K562 (cell line): Measurements from ENCODE around the gene BFSP1.

Experiments
- BACH1 ChIP-seq: fragments of 200-800 bp; sonication (Bioruptor generic); IDR thresholded peaks from 2 replicates; pipeline ENCODE4 v1.6.1; 2016; ENCODE audit warnings: missing genetic modification characterization, missing compliant biosample characterization
- BHLHE40 ChIP-seq: IDR thresholded peaks from 2 replicates; pipeline ENCODE4 v1.6.1; 2011; ENCODE audit warnings: low read length, improper control_type of control experiment
- CC2D1A ChIP-seq: fragments of 450-650 bp; IDR thresholded peaks from 2 replicates; pipeline ENCODE4 v1.6.1; 2017; ENCODE audit warnings: mild to moderate bottlenecking
- ETV6 ChIP-seq, 3 experiments: fragments of 150-350 bp in 1 of 3; sonication (generic) in 1 of 3; formaldehyde crosslinking in 1 of 3; IDR thresholded peaks; 2 replicates each; pipeline versions ENCODE4 v1.6.1 to v1.8.0; 2014 to 2022; ENCODE audit warnings: borderline replicate concordance in 2 of 3, low read depth in 2 of 3, antibody characterized with exemption in 1 of 3, low read length in 1 of 3, mild to moderate bottlenecking in 1 of 3, missing genetic modification reagents in 1 of 3
- FOXP4 ChIP-seq: sonication (generic); formaldehyde crosslinking; IDR thresholded peaks from 2 replicates; pipeline ENCODE4 v1.8.0; 2022; ENCODE audit warnings: mild to moderate bottlenecking, missing genetic modification reagents, borderline replicate concordance
- NFE2L1 ChIP-seq: fragments of 450-650 bp; IDR thresholded peaks from 2 replicates; pipeline ENCODE4 v1.6.1; 2016; ENCODE audit warnings: missing genetic modification characterization, low read depth, mild to moderate bottlenecking, missing compliant biosample characterization, moderate library complexity, borderline replicate concordance
- POU5F1 ChIP-seq: fragments of 150-350 bp; IDR thresholded peaks from 2 replicates; pipeline ENCODE4 v1.6.1; 2014; ENCODE audit warnings: borderline replicate concordance, low read length, low read depth, mild to moderate bottlenecking; ENCODE audit not compliant: partially characterized antibody
- TAF1 ChIP-seq: IDR thresholded peaks from 2 replicates; pipeline ENCODE4 v1.6.1; 2011; ENCODE audit warnings: mild to moderate bottlenecking, low read length, moderate library complexity; ENCODE audit not compliant: insufficient read depth, control insufficient read depth, severe bottlenecking; ENCODE audit errors: extremely low read depth

GRCh38 chr20:17510548-17510947, 20.6 kb downstream of the BFSP1 start:
- TF ChIP-seq TAF1, result no peak
- TF ChIP-seq ETV6 (IDR thresholded peaks at IDR 0.05; ENCODE audit: borderline replicate concordance in 1 of 2, low read depth in 2 of 2, low read length in 1 of 2), result no peak
- TF ChIP-seq ETV6 (CRISPR knock-in tag; IDR thresholded peaks at IDR 0.05; ENCODE audit: borderline replicate concordance), result no peak
- TF ChIP-seq CC2D1A, result no peak
- TF ChIP-seq BHLHE40, result no peak
- TF ChIP-seq BACH1 (tag), result no peak
- TF ChIP-seq POU5F1, result no peak
- no peak for TF ChIP-seq FOXP4 (CRISPR knock-in tag)
- no peak for TF ChIP-seq NFE2L1 (tag)
